ENCODE measurements around the gene UTP4.

DNA sequence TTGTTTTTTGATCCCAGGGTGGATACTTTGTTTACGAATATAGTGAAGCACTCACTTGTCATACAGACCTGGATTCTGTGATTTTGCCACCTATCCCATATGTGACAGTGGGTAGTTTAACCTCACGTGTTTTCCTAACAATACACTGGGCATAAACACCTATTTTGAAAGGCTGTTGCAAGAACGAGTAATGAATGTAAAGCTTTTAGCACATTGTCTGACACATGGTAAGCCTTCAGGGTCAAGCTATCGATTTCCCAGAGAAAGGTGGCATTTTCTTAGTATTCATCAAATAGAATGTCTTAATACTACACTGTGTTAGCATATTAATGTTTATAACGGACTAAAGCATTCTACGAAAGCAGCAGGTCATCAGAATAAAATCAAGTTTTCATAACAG, 2.0 kb upstream of the UTP4 start:
- TF ChIP-seq, protein P1, sequence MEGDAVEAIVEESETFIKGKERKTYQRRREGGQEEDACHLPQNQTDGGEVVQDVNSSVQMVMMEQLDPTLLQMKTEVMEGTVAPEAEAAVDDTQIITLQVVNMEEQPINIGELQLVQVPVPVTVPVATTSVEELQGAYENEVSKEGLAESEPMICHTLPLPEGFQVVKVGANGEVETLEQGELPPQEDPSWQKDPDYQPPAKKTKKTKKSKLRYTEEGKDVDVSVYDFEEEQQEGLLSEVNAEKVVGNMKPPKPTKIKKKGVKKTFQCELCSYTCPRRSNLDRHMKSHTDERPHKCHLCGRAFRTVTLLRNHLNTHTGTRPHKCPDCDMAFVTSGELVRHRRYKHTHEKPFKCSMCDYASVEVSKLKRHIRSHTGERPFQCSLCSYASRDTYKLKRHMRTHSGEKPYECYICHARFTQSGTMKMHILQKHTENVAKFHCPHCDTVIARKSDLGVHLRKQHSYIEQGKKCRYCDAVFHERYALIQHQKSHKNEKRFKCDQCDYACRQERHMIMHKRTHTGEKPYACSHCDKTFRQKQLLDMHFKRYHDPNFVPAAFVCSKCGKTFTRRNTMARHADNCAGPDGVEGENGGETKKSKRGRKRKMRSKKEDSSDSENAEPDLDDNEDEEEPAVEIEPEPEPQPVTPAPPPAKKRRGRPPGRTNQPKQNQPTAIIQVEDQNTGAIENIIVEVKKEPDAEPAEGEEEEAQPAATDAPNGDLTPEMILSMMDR (IDR thresholded peaks at IDR 0.05) = no peak
- TF ChIP-seq POLR2A (IDR thresholded peaks at IDR 0.05) = no peak
